Measurements from ENCODE around the gene PRKN. TPM values are rescaled to one million over a fixed set of nuclear protein-coding genes. Genes with fewer than 3 reads are reported as not detected.

Gene PRKN
- total RNA-seq, 4 donors from 2014 or later, result 5.5 to 17.9 (median 6.8) TPM

DNA sequence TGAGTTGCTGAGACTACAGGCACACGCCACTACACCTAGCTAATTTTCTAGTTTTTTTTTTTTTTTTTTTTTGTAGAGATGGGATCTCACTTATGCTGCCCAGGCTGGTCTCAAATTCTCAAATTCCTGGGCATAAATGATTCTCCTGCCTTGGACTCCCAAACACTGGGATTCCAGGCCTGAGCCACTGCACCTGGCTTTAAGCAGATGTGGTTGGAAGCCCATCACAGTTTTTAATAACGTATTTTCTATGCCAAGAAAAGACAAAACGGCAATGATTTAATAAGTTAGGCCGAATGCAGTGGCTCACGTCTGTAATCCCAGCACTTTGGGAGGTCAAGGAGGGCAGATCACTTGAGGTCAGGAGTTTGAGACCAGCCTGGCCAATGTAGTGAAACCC, 456.6 kb downstream of the PRKN start:
- TF ChIP-seq EP300 (IDR thresholded peaks at IDR 0.05) (no peak), POLR2A (IDR thresholded peaks at IDR 0.05) (no peak)
- TF ChIP-seq, protein P1, sequence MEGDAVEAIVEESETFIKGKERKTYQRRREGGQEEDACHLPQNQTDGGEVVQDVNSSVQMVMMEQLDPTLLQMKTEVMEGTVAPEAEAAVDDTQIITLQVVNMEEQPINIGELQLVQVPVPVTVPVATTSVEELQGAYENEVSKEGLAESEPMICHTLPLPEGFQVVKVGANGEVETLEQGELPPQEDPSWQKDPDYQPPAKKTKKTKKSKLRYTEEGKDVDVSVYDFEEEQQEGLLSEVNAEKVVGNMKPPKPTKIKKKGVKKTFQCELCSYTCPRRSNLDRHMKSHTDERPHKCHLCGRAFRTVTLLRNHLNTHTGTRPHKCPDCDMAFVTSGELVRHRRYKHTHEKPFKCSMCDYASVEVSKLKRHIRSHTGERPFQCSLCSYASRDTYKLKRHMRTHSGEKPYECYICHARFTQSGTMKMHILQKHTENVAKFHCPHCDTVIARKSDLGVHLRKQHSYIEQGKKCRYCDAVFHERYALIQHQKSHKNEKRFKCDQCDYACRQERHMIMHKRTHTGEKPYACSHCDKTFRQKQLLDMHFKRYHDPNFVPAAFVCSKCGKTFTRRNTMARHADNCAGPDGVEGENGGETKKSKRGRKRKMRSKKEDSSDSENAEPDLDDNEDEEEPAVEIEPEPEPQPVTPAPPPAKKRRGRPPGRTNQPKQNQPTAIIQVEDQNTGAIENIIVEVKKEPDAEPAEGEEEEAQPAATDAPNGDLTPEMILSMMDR (IDR thresholded peaks at IDR 0.05), result no peak
- WGBS, 2 donors, result 77 to 86% methylated on average over 5 of the region's 5 CpGs

DNA sequence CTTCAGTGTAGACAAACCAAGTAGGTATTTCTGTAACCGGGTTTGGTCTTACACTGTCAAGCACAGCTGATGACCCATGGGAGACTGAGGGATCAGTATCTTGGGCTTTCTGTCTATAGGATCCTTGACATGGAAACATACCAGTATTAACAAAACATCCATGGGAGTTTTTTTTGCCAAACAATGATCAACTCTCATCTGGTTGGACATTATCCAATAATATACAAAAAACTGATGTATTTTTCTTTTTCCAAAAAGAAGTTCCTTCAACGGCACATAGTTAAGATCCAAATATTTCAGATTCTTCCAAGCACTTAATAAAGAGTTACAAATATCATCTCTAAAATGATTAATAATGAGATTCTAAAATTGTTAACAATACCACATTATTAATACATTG, 459.9 kb downstream of the PRKN start:
- H3K4me1 ChIP-seq, result no peaks in the 10 kb centered on the region
- no peak overlapping the region for H3K27ac ChIP-seq
- no peak for TF ChIP-seq POLR2A (IDR thresholded peaks at IDR 0.05)
- TF ChIP-seq EP300 (IDR thresholded peaks at IDR 0.05), result no peak
- TF ChIP-seq, protein P1 (IDR thresholded peaks at IDR 0.05), result no peak
- no peaks in the 10 kb centered on the region for H3K27me3 ChIP-seq
- no peak for DNase-seq (ENCODE audit: low spot score in 2 of 2)
- H3K9me3 ChIP-seq, result no peaks in the 10 kb centered on the region
- H3K4me3 ChIP-seq, result no peak overlapping the region
- H3K36me3 ChIP-seq, result no peaks in the 10 kb centered on the region
- 34 to 38% methylated on average over 2 of the region's 2 CpGs for WGBS, 2 donors

More for the DNA sequence above, 456.6 kb downstream of the PRKN start:
- Histone ChIP-seq H3K4me3 (no peak overlapping the region), H3K4me1 (no peaks in the 10 kb centered on the region), H3K27ac (no peak overlapping the region), H3K27me3 (no peaks in the 10 kb centered on the region), H3K36me3 (no peaks in the 10 kb centered on the region), H3K9me3 (no peaks in the 10 kb centered on the region)
- no peak for DNase-seq (ENCODE audit: low spot score in 2 of 2)

DNA sequence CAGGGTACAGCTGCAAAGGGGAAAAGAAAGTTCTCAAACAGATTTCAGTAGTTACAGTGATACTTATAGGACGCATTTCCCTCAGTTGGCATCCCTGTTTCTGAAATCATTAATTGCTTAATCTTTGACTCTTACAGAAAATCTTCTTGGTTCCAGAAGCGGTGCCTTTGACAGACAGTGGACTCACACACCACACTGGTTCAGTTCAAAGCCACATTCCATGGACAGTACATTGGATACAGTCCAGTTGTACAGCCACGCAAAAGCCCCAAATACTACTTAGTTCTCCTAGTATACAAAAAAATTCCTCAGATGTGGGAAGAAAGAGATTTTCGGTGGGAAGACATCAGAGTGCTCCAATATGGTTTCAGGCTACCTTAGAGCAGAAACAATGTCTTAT, 460.4 kb downstream of the PRKN start:
- DNase-seq (ENCODE audit: low spot score in 2 of 2), result no peak
- Histone ChIP-seq H3K4me1 (no peaks in the 10 kb centered on the region), H3K4me3 (no peak overlapping the region), H3K27me3 (no peaks in the 10 kb centered on the region), H3K36me3 (no peaks in the 10 kb centered on the region), H3K27ac (no peak overlapping the region), H3K9me3 (no peaks in the 10 kb centered on the region)
- TF ChIP-seq EP300 (IDR thresholded peaks at IDR 0.05), result no peak
- TF ChIP-seq, protein P1 (IDR thresholded peaks at IDR 0.05), result no peak
- TF ChIP-seq POLR2A (IDR thresholded peaks at IDR 0.05), result no peak
- WGBS, 2 donors, result 40 to 47% methylated on average over 4 of the region's 4 CpGs

DNA sequence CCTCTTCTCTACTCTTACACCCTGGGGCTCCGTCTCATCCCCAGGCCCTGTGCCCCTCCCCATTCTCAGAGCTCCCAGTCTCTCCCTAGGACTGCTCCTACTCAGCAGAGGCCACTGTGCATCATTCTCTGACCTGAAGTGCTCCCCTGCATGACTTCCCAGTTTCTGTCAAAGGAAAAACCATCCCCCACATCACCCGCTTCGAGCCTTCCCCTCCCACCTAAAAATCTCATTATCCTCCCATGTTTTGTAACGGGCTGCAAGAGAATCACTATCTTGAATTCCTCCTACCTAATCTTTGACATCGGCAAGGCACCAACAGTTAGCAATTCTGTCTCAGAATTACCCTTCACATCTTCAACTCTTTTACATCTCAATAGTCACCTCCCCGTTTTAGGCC, 463.0 kb downstream of the PRKN start:
- no peaks in the 10 kb centered on the region for H3K27me3 ChIP-seq
- H3K27ac ChIP-seq, result no peak overlapping the region
- H3K4me1 ChIP-seq, result no peaks in the 10 kb centered on the region
- 90 to 92% methylated on average over 6 of the region's 6 CpGs for WGBS, 2 donors
- H3K9me3 ChIP-seq, result no peaks in the 10 kb centered on the region
- H3K4me3 ChIP-seq, result no peak overlapping the region
- no peak for DNase-seq (ENCODE audit: low spot score in 2 of 2)
- TF ChIP-seq, protein P1 (IDR thresholded peaks at IDR 0.05), result no peak
- TF ChIP-seq EP300 (IDR thresholded peaks at IDR 0.05), result no peak
- H3K36me3 ChIP-seq, result no peaks in the 10 kb centered on the region

DNA sequence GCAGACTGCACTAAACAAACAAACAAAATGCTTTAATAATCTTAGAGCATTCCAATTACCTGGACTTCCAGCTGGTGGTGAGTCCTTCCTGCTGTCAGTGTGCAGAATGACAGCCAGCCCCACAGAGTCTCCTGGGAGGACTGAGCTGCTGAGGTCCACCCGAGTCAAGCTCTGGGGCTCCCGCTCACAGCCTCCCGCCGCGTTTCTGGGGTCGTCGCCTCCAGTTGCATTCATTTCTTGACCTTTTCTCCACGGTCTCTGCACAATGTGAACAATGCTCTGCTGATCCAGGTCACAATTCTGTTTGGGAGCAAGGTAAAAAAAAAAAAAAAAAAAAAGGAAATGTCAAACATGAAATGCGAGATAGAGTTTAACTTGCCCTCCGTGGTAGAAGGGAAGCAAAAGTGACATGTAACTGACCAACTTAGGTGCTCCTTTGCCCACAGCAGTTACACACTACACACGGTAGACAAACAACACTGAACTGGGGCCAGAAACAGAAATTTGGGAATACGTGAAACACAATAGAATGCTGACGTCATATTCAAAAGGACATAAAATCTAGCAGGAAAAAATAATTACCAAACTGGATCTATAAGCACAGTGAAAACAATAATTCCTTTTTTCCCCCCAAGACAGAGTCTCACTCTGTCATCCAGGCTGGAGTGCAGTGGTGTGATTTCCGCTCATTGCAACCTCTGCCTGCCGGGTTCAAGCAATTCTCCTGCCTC, 464.9 kb downstream of the PRKN start:
- Histone ChIP-seq H3K27me3 (no peaks in the 10 kb centered on the region), H3K9me3 (no peaks in the 10 kb centered on the region), H3K27ac (no peak overlapping the region), H3K36me3 (peaks cover 0 to 15% (median 0%) of the 10 kb centered on the region in 3 donors), H3K4me3 (no peak overlapping the region), H3K4me1 (no peaks in the 10 kb centered on the region)
- TF ChIP-seq, protein P1 (IDR thresholded peaks at IDR 0.05), result no peak
- TF ChIP-seq POLR2A (IDR thresholded peaks at IDR 0.05), result no peak
- no peak for TF ChIP-seq EP300 (IDR thresholded peaks at IDR 0.05)
- no peak for DNase-seq (ENCODE audit: low spot score in 2 of 2)
- WGBS, 2 donors, result 63 to 71% methylated on average over 15 of the region's 15 CpGs

Data from tibial nerve (tissue), 4 donors.